Glutamatergic neuron (in vitro differentiated cells): ENCODE measurements around the gene TNFRSF19. TPM values are rescaled to one million over a fixed set of nuclear protein-coding genes. Genes with fewer than 3 reads are reported as not detected.
"Not testable (repeated sequence)": the region's sequence is repeated elsewhere in the genome, so short reads cannot be mapped to it uniquely, and the experiment has no call there.

Experiments
- DNase-seq: peaks from one replicate; pipeline ENCODE4 v3.0.0; 2022
- H3K27ac Mint-ChIP-seq: one replicate; pipeline ENCODE4 v1.8.0; 2020; ENCODE audit warnings: mild to moderate bottlenecking, mixed read lengths, inconsistent platforms; ENCODE audit not compliant: unreplicated experiment
- H3K27me3 Mint-ChIP-seq: one replicate; pipeline ENCODE4 v1.8.0; 2020; ENCODE audit warnings: mild to moderate bottlenecking, moderate library complexity, mixed read lengths, inconsistent platforms; ENCODE audit not compliant: unreplicated experiment
- H3K36me3 Mint-ChIP-seq: one replicate; pipeline ENCODE4 v1.8.0; 2020; ENCODE audit warnings: mild to moderate bottlenecking, mixed read lengths, inconsistent platforms; ENCODE audit not compliant: unreplicated experiment
- H3K4me1 Mint-ChIP-seq: one replicate; pipeline ENCODE4 v1.8.0; 2020; ENCODE audit warnings: mild to moderate bottlenecking, low read depth, mixed read lengths, inconsistent platforms; ENCODE audit not compliant: unreplicated experiment
- H3K4me3 Mint-ChIP-seq: one replicate; pipeline ENCODE4 v1.8.0; 2020; ENCODE audit warnings: mild to moderate bottlenecking, mixed read lengths, inconsistent platforms; ENCODE audit not compliant: unreplicated experiment
- H3K9me3 Mint-ChIP-seq: one replicate; pipeline ENCODE4 v1.8.0; 2020; ENCODE audit warnings: mild to moderate bottlenecking, moderate library complexity, mixed read lengths, inconsistent platforms; ENCODE audit not compliant: unreplicated experiment
- long read RNA-seq: library from polyadenylated mRNA; unstranded; transcript quantifications from one replicate; pipeline ENCODE4 v2.0.0, GENCODE V29; 2020; ENCODE audit not compliant: unreplicated experiment
- total RNA-seq: library from RNA; stranded (reverse); fragmentation: NEBNext Ultra II Directional; extraction: Animal tissue kit (Norgen Biotek cat#: 25700); gene quantifications from one replicate; pipeline ENCODE4 v1.2.1, GENCODE V29; 2021; ENCODE audit not compliant: unreplicated experiment
- TF ChIP-seq, protein P1 (sequence below): fragments of 200-600 bp; sonication (generic); IDR thresholded peaks from one replicate; pipeline ENCODE4 v1.5.0; 2021; ENCODE audit not compliant: partially characterized antibody, unreplicated experiment

The TNFRSF19 gene, protein sequence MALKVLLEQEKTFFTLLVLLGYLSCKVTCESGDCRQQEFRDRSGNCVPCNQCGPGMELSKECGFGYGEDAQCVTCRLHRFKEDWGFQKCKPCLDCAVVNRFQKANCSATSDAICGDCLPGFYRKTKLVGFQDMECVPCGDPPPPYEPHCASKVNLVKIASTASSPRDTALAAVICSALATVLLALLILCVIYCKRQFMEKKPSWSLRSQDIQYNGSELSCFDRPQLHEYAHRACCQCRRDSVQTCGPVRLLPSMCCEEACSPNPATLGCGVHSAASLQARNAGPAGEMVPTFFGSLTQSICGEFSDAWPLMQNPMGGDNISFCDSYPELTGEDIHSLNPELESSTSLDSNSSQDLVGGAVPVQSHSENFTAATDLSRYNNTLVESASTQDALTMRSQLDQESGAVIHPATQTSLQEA
- total RNA-seq, result 188 TPM
- long read RNA-seq, transcript TNFRSF19-201 (10 exons, 3,276 nt), result major isoform, 12 of 41 reads
- long read RNA-seq, partial matches to known transcripts, result 15 of 41 reads
- long read RNA-seq, other reads (novel, unspliced or antisense), result 14 of 41 reads

DNA sequence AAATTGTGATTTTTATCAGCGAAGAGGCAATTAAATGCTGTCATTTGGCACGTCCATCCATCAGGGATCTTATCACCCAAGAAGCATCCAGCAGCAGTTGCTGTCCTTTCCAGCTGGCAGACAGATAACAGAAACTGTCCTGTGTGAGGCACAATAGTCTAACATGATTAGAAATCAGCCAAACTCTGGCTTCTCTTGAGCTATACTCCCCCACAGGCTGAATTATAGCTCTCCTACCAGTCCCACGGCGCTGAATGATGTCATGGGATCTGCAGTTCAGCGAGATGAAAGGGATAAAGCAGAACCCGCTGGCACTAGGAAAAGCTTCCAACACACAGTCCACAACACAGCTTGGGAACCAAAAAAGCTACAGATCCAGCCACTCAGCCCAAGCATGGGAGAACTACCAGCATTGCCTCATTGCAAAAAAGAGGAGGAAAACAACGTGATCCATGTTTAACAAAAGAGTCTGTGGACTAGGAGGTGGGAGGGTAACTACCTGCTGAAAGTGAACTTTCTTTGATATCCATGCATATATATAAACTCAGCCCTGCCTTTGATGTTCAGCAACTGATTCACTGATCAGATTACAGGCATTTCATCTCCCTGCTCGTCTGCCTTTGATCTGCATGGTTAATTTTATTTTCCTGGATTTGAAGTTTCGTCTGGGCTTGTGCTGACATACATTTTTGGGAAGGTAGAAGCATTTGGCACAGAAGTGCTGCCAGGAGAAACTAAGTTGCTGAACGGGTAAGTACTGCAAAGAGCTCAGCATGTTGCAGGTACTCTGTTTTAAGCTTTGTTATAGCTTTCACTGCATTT is at the start of gene TNFRSF19:
Gene TNFRSF19, plus strand, starts transcription at position 314 of the 822 bp plus-strand sequence. CDS start 19,772 bp downstream, outside the sequence.
- Mint-ChIP-seq H3K27ac (peak within 1 kb of the TSS; percentile 98), H3K4me1 (peaks cover 28% of the 10 kb centered on the region), H3K27me3 (peaks cover 8% of the 10 kb centered on the region)

DNA sequence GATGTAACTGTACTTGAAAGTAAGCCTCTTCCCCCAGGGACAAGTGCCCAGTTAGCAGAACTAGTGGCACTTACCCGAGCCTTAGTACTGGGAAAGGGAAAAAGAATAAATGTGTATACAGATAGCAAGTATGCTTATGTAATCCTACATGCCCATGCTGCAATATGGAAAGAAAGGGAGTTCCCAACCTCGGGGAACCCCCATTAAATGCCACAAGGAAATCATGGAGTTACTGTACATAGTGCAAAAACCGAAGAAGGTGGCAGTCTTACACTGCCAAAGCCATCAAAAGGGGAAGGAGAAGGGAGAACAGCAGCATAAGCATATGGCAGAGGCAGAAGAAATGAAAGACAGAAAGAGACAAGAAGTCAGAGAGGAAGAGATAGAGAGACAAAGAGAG is 40.3 kb upstream of the TNFRSF19 start:
- not testable (repeated sequence) for H3K36me3 Mint-ChIP-seq, H3K4me3 Mint-ChIP-seq, DNase-seq, H3K27ac Mint-ChIP-seq, H3K27me3 Mint-ChIP-seq, H3K4me1 Mint-ChIP-seq, H3K9me3 Mint-ChIP-seq

More for the DNA sequence above, at the start of gene TNFRSF19:
- Mint-ChIP-seq H3K36me3 (no peaks in the 10 kb centered on the region), H3K4me3 (peak within 1 kb of the TSS; percentile 97), H3K9me3 (peaks cover 18% of the 10 kb centered on the region)
- peak; percentile 75 for DNase-seq
- TF ChIP-seq, protein P1, sequence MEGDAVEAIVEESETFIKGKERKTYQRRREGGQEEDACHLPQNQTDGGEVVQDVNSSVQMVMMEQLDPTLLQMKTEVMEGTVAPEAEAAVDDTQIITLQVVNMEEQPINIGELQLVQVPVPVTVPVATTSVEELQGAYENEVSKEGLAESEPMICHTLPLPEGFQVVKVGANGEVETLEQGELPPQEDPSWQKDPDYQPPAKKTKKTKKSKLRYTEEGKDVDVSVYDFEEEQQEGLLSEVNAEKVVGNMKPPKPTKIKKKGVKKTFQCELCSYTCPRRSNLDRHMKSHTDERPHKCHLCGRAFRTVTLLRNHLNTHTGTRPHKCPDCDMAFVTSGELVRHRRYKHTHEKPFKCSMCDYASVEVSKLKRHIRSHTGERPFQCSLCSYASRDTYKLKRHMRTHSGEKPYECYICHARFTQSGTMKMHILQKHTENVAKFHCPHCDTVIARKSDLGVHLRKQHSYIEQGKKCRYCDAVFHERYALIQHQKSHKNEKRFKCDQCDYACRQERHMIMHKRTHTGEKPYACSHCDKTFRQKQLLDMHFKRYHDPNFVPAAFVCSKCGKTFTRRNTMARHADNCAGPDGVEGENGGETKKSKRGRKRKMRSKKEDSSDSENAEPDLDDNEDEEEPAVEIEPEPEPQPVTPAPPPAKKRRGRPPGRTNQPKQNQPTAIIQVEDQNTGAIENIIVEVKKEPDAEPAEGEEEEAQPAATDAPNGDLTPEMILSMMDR, result no peak

DNA sequence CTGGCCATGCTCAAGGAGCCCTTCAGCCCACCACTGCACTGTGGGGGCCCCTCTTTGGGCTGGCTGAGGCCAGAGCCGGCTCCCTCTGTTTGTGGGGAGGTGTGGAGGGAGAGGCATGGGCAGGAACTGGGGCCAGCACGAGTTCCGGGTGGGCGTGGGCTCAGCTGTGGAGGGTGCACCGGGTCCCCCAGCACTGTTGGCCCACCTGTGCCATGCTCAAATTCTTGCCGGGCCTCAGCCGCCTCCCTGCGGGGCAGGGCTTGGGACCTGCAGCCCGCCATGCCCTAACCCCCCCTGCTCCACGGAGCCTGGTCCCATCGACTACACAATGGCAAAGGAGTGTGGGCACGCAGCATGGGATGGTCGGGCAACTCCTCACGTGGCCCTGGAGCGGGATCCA is 38.8 kb upstream of the TNFRSF19 start:
- Mint-ChIP-seq H3K36me3 (peaks cover 5% of the 10 kb centered on the region), H3K27ac (no peak overlapping the region), H3K9me3 (peaks cover 4% of the 10 kb centered on the region), H3K4me3 (no peak overlapping the region), H3K4me1 (no peaks in the 10 kb centered on the region), H3K27me3 (peaks cover 2% of the 10 kb centered on the region)
- no peak for DNase-seq
- TF ChIP-seq, protein P1, result no peak

DNA sequence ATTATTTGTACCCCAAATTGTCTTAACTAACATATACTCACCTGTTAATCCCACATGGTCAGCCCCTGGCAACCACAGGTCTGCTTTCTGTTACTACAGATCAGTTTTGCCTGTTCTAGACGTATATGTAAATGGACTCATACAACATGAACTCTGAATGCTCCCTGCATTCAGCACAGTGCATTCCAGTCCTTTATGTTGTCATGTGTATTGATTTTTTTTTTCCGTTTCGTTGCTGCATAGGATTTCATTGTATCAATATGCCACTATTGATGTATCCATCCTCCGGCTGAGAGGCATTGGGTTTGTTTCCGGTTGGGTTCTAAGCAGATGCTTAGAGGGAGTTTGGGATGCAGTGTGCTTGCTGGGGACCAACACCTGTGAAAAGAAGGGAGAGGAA is 36.1 kb upstream of the TNFRSF19 start:
- H3K27me3 Mint-ChIP-seq, result peaks cover 2% of the 10 kb centered on the region
- DNase-seq, result no peak
- H3K4me3 Mint-ChIP-seq, result no peak overlapping the region
- peaks cover 4% of the 10 kb centered on the region for H3K9me3 Mint-ChIP-seq
- H3K27ac Mint-ChIP-seq, result no peak overlapping the region
- H3K4me1 Mint-ChIP-seq, result no peaks in the 10 kb centered on the region
- TF ChIP-seq, protein P1, result no peak
- H3K36me3 Mint-ChIP-seq, result peaks cover 5% of the 10 kb centered on the region

DNA sequence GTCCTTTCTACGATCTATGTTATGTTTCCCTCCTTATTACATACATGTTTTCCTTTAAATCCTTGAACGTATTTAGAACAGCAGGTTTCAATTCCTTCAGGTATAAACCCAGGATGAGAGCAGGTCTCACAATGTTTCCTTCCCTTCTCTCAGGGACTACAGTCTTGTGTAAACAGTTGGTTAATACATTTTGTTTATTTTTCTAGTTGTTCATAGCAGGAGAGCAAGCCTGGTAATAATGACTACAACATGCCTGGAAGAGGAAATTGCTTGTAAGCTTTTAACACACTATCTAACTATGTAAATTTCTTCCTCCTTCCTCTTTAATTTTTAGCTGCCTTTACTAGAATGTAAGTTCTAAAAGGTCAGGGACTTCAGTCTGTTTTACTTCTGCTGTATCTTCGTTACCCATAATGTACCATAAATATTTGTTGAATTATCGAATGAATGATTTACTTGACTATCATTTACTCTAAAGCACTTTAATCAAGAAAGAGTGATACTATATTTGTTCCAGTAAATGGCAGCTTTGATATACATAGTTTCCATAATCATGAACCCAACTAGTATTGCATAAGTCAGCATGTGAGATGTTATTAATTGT is 28.9 kb upstream of the TNFRSF19 start:
- Mint-ChIP-seq H3K4me1 (no peaks in the 10 kb centered on the region), H3K27ac (no peak overlapping the region), H3K9me3 (no peaks in the 10 kb centered on the region), H3K36me3 (peaks cover 7% of the 10 kb centered on the region), H3K4me3 (no peak overlapping the region), H3K27me3 (no peaks in the 10 kb centered on the region)
- DNase-seq, result no peak
- TF ChIP-seq, protein P1, result no peak
